Stimulated activated naive CD8-positive, alpha-beta T cell treated with anti-CD3 and anti-CD28 coated beads, Interleukin-15, Interleukin-2, amounts not matched to agents 100 ng/mL and 50 ng/mL, for 24 hours (primary cell): ENCODE data around the gene SPATS2.
"Not testable (repeated sequence)": the region's sequence is repeated elsewhere in the genome, so short reads cannot be mapped to it uniquely, and the experiment has no call there.

Experiments
- H3K27ac Mint-ChIP-seq: one replicate; pipeline ENCODE4 v1.8.0; 2021; ENCODE audit warnings: mild to moderate bottlenecking, mixed read lengths
- H3K27me3 Mint-ChIP-seq: one replicate; pipeline ENCODE4 v1.8.0; 2021; ENCODE audit warnings: mixed read lengths
- H3K36me3 Mint-ChIP-seq: one replicate; pipeline ENCODE4 v1.8.0; 2021; ENCODE audit warnings: low read depth, mixed read lengths
- H3K4me1 Mint-ChIP-seq: one replicate; pipeline ENCODE4 v1.8.0; 2021; ENCODE audit warnings: low read depth, mixed read lengths
- H3K4me3 Mint-ChIP-seq: one replicate; pipeline ENCODE4 v1.8.0; 2021; ENCODE audit warnings: mild to moderate bottlenecking, mixed read lengths
- H3K9me3 Mint-ChIP-seq: one replicate; pipeline ENCODE4 v1.8.0; 2021; ENCODE audit warnings: mixed read lengths

The SPATS2 gene

DNA sequence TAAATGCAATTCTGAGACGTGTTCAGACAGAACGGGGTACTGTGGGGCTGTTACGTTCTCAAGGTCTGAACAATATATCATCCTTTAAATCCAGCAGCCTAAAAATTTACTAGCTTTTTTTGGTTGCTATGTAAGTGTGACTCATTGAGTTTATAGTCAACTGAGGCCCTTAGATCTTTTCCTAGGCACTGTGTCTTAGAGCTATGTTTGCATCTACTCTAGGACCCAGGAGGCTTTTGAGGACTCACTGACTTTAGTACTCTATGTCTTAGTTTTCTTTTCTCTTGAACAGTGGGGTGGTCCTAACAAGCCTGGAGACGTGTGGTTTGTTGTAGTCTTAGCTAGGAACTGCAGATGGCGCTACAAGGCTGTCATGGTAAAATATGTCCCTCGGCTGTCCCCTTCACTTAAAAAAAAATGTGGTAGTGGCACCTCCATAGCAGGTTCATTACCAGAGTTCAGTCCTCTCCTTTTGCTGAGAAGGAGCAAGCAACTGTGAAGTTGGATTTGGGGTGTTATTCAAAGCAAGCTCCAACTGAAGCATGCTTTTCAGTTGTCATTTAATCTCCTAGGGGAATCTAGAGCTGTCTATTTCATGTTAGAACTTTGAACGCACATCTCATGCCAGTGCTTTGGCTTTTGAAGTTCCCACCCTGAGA is 8.7 kb upstream of the SPATS2 start:
- Mint-ChIP-seq H3K4me1 (peaks cover 5% of the 10 kb centered on the region), H3K9me3 (no peaks in the 10 kb centered on the region), H3K36me3 (no peaks in the 10 kb centered on the region), H3K27ac (no peak overlapping the region), H3K27me3 (peaks cover 29% of the 10 kb centered on the region), H3K4me3 (no peak overlapping the region)

DNA sequence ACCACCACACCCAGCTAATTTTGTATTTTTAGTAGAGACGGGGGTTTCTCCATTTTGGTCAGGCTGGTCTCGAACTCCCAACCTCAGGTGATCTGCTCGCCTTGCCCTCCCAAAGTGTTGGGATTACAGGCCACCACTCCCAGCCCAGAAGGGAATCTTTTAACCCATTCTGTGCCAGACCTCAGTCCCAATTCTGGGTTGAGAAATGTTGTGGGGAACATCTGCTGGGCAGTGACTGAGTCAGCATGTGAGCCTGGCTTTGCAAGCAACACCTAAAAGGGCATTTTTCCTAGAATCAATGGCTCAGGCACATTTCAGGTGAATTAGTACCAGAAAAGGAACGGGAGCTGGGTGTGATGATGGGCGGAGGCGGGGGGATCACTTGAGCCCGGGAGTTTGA is 7.6 kb upstream of the SPATS2 start:
- Mint-ChIP-seq H3K27ac (no peak overlapping the region), H3K4me3 (no peak overlapping the region), H3K9me3 (no peaks in the 10 kb centered on the region), H3K4me1 (peaks cover 5% of the 10 kb centered on the region), H3K36me3 (no peaks in the 10 kb centered on the region), H3K27me3 (peaks cover 25% of the 10 kb centered on the region)

GRCh38 chr12:49362077-49362476 is 5.2 kb upstream of the SPATS2 start:
- peaks cover 18% of the 10 kb centered on the region for H3K4me1 Mint-ChIP-seq
- H3K4me3 Mint-ChIP-seq, result no peak overlapping the region
- peaks cover 17% of the 10 kb centered on the region for H3K27me3 Mint-ChIP-seq
- no peaks in the 10 kb centered on the region for H3K36me3 Mint-ChIP-seq
- H3K27ac Mint-ChIP-seq, result no peak overlapping the region
- H3K9me3 Mint-ChIP-seq, result no peaks in the 10 kb centered on the region

DNA sequence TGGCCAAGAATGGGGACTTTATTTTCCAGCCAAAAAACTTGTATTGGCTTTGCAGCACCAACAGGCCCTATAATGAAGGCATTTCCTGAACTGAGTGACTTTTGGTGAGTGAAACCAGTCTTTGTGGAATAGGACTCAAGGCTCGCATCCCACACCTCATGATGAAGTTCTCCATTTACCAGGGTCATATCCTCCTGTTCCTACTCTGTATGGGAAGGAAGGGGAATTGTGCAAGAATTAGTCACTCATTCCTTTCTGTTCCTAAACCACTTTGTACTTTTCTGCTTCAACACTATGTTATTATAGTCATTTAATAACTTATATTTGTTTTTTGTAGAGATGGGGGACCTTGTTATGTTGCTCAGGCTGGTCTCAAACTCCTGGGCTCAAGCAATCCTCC is 2.3 kb upstream of the SPATS2 start:
- Mint-ChIP-seq H3K9me3 (no peaks in the 10 kb centered on the region), H3K27ac (no peak overlapping the region), H3K36me3 (no peaks in the 10 kb centered on the region), H3K27me3 (peaks cover 7% of the 10 kb centered on the region), H3K4me1 (peaks cover 33% of the 10 kb centered on the region), H3K4me3 (no peak overlapping the region)

- Mint-ChIP-seq H3K4me1 (peaks cover 38% of the 10 kb centered on the region), H3K27ac (peak overlapping the region; percentile 58), H3K36me3 (no peaks in the 10 kb centered on the region), H3K9me3 (no peaks in the 10 kb centered on the region), H3K4me3 (peak overlapping the region; percentile 47), H3K27me3 (peaks cover 7% of the 10 kb centered on the region)
Observed at GRCh38 chr12:49365542-49365941, 1.7 kb upstream of the SPATS2 start.

GRCh38 chr12:49366096-49366651 is 1.1 kb upstream of the SPATS2 start:
- H3K4me3 Mint-ChIP-seq, result peak overlapping the region; percentile 83
- peaks cover 38% of the 10 kb centered on the region for H3K4me1 Mint-ChIP-seq
- H3K27ac Mint-ChIP-seq, result peak overlapping the region; percentile 95
- no peaks in the 10 kb centered on the region for H3K36me3 Mint-ChIP-seq
- H3K27me3 Mint-ChIP-seq, result peaks cover 3% of the 10 kb centered on the region
- H3K9me3 Mint-ChIP-seq, result no peaks in the 10 kb centered on the region

DNA sequence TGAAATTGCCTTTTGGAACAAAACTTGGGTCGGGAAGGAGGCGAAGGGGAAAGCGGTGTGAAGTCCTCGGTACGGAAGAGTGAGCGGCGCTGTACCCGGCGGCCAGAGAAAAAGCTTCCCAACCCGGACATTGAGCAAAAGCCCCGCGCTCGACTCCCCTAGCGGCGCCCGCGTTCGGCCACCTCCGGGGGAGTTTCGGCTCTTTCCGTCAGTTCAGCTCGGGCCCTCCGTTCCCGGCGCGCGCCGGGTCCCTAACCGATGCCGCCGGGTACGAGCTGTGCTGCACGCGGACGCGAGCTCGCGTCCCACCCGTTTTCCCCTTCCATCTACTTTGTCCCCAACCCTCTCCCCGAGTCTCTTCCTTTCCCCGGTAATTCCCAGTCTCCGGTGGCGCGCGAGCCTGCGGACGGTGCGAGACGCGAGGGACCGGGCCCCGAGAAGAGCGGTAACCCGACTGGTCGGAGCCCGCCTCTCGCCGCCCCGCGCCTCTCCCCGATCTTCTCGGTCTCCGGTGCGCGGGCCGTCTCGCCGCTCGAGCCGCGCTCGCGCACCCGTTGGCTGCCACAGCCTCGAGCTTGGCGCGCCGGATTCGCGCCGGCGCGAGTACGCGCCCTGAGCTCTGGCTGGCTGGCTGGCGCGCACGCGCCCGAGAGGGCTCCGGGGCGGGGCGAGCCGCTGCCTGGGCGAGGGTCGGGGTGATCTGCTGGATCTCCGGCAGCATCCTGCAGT is 446 bp upstream of the SPATS2 start:
- Mint-ChIP-seq H3K36me3 (no peaks in the 10 kb centered on the region), H3K27ac (peak overlapping the region; percentile 95), H3K27me3 (no peaks in the 10 kb centered on the region), H3K9me3 (no peaks in the 10 kb centered on the region), H3K4me1 (peaks cover 38% of the 10 kb centered on the region), H3K4me3 (peak overlapping the region; percentile 83)

- no peaks in the 10 kb centered on the region for H3K9me3 Mint-ChIP-seq
- peak overlapping the region; percentile 22 for H3K27ac Mint-ChIP-seq
- H3K4me3 Mint-ChIP-seq, result peak overlapping the region; percentile 83
- H3K36me3 Mint-ChIP-seq, result no peaks in the 10 kb centered on the region
- peaks cover 38% of the 10 kb centered on the region for H3K4me1 Mint-ChIP-seq
- H3K27me3 Mint-ChIP-seq, result no peaks in the 10 kb centered on the region
Observed at GRCh38 chr12:49368240-49368600, 958 bp downstream of the SPATS2 start.

- Mint-ChIP-seq H3K36me3 (no peaks in the 10 kb centered on the region), H3K4me3 (no peak overlapping the region), H3K27me3 (no peaks in the 10 kb centered on the region), H3K4me1 (peaks cover 38% of the 10 kb centered on the region), H3K9me3 (no peaks in the 10 kb centered on the region), H3K27ac (no peak overlapping the region)
Observed at GRCh38 chr12:49369411-49370145, 2.3 kb downstream of the SPATS2 start.

- Mint-ChIP-seq H3K27me3 (no peaks in the 10 kb centered on the region), H3K9me3 (no peaks in the 10 kb centered on the region), H3K36me3 (no peaks in the 10 kb centered on the region), H3K4me1 (peaks cover 34% of the 10 kb centered on the region), H3K27ac (no peak overlapping the region), H3K4me3 (no peak overlapping the region)
Observed at GRCh38 chr12:49370539-49370938, 3.3 kb downstream of the SPATS2 start.

GRCh38 chr12:49375406-49375805 is 8.1 kb downstream of the SPATS2 start:
- Mint-ChIP-seq H3K27me3 (no peaks in the 10 kb centered on the region), H3K36me3 (no peaks in the 10 kb centered on the region), H3K4me1 (peaks cover under 1% of the 10 kb centered on the region), H3K9me3 (no peaks in the 10 kb centered on the region), H3K27ac (no peak overlapping the region), H3K4me3 (no peak overlapping the region)

GRCh38 chr12:49377386-49377785 is 10.1 kb downstream of the SPATS2 start:
- H3K9me3 Mint-ChIP-seq, result no peaks in the 10 kb centered on the region
- H3K27me3 Mint-ChIP-seq, result no peaks in the 10 kb centered on the region
- H3K4me1 Mint-ChIP-seq, result no peaks in the 10 kb centered on the region
- H3K4me3 Mint-ChIP-seq, result no peak overlapping the region
- no peaks in the 10 kb centered on the region for H3K36me3 Mint-ChIP-seq
- no peak overlapping the region for H3K27ac Mint-ChIP-seq

DNA sequence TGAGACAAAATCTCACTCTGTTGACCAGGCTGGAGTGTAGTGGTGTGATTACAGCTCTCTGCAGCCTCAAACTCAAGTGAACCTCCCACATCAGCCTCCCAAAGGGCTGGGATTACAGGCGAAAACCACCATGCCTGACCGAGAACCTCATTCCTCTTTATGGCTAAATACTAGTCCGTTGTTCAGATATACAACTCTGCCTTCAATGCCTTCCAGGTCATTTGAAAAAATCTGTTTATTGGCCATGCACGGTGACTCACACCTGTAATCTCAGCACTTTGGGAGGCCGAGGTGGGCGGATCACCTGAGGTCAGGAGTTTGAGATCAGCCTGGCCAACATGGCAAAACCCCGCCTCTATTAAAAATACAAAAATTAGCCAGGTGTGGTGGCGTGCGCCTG is 12.9 kb downstream of the SPATS2 start:
- not testable (repeated sequence) for H3K9me3 Mint-ChIP-seq, H3K27ac Mint-ChIP-seq, H3K36me3 Mint-ChIP-seq, H3K4me1 Mint-ChIP-seq, H3K4me3 Mint-ChIP-seq, H3K27me3 Mint-ChIP-seq

- H3K27me3 Mint-ChIP-seq, result no peaks in the 10 kb centered on the region
- no peaks in the 10 kb centered on the region for H3K36me3 Mint-ChIP-seq
- H3K27ac Mint-ChIP-seq, result no peak overlapping the region
- H3K4me3 Mint-ChIP-seq, result no peak overlapping the region
- no peaks in the 10 kb centered on the region for H3K9me3 Mint-ChIP-seq
- H3K4me1 Mint-ChIP-seq, result peaks cover 3% of the 10 kb centered on the region
Observed at GRCh38 chr12:49388682-49389386, 21.6 kb downstream of the SPATS2 start.

GRCh38 chr12:49389387-49389703 is 22.1 kb downstream of the SPATS2 start:
- Mint-ChIP-seq H3K9me3 (no peaks in the 10 kb centered on the region), H3K4me3 (no peak overlapping the region), H3K27me3 (no peaks in the 10 kb centered on the region), H3K36me3 (no peaks in the 10 kb centered on the region), H3K27ac (no peak overlapping the region), H3K4me1 (peaks cover 3% of the 10 kb centered on the region)
